Measurements from ENCODE around the gene FOXD4L6.
"Not testable (repeated sequence)": the region's sequence is repeated elsewhere in the genome, so short reads cannot be mapped to it uniquely, and the experiment has no call there.

GRCh38 chr9:41141878-41142277, 13.4 kb upstream of the FOXD4L6 start:
- not testable (repeated sequence) for TF ChIP-seq CTCF, POLR2A (IDR thresholded peaks at IDR 0.05)
